Measurements from ENCODE around the gene FTO.

The FTO gene

GRCh38 chr16:53848950-53849349, 145.0 kb downstream of the FTO start:
- Histone ChIP-seq H3K9me3 (ENCODE audit: low read depth, low read length) (no peaks in the 10 kb centered on the region), H3K27ac (no peak overlapping the region), H3K9ac (ENCODE audit: insufficient read length) (no peak overlapping the region), H3K4me3 (no peak overlapping the region), H3K36me3 (ENCODE audit: insufficient read depth, low read length) (no peaks in the 10 kb centered on the region)
- TF ChIP-seq POLR2AphosphoS5 (IDR thresholded peaks at IDR 0.05; ENCODE audit: borderline replicate concordance, low read depth, low read length) (no peak), FOXP2 (optimal IDR thresholded peaks at IDR 0.05; ENCODE audit: control extremely low read depth, extremely low read length, insufficient read depth) (no peak), EZH2 (IDR thresholded peaks at IDR 0.05) (no peak)
- no peak for DNase-seq (ENCODE audit: low read depth, low spot score)

- Histone ChIP-seq H3K9ac (ENCODE audit: insufficient read length) (no peak overlapping the region), H3K27ac (no peak overlapping the region), H3K4me3 (no peak overlapping the region), H3K9me3 (ENCODE audit: low read depth, low read length) (no peaks in the 10 kb centered on the region), H3K36me3 (ENCODE audit: insufficient read depth, low read length) (no peaks in the 10 kb centered on the region)
- TF ChIP-seq FOXP2 (optimal IDR thresholded peaks at IDR 0.05; ENCODE audit: control extremely low read depth, extremely low read length, insufficient read depth), result no peak
- TF ChIP-seq POLR2AphosphoS5 (IDR thresholded peaks at IDR 0.05; ENCODE audit: borderline replicate concordance, low read depth, low read length), result no peak
- no peak for TF ChIP-seq EZH2 (IDR thresholded peaks at IDR 0.05)
- no peak for DNase-seq (ENCODE audit: low read depth, low spot score)
These were observed 145.6 kb downstream of the FTO start for GRCh38 chr16:53849585-53849984.

GRCh38 chr16:53849994-53850393, 146.0 kb downstream of the FTO start:
- H3K4me3 ChIP-seq, result no peak overlapping the region
- no peak overlapping the region for H3K27ac ChIP-seq
- H3K9me3 ChIP-seq (ENCODE audit: low read depth, low read length), result no peaks in the 10 kb centered on the region
- DNase-seq (ENCODE audit: low read depth, low spot score), result no peak
- no peaks in the 10 kb centered on the region for H3K36me3 ChIP-seq (ENCODE audit: insufficient read depth, low read length)
- H3K9ac ChIP-seq (ENCODE audit: insufficient read length), result no peak overlapping the region
- TF ChIP-seq FOXP2 (optimal IDR thresholded peaks at IDR 0.05; ENCODE audit: control extremely low read depth, extremely low read length, insufficient read depth) (no peak), POLR2AphosphoS5 (IDR thresholded peaks at IDR 0.05; ENCODE audit: borderline replicate concordance, low read depth, low read length) (no peak), EZH2 (IDR thresholded peaks at IDR 0.05) (no peak)

- Histone ChIP-seq H3K4me3 (no peak overlapping the region), H3K9me3 (ENCODE audit: low read depth, low read length) (no peaks in the 10 kb centered on the region), H3K27ac (no peak overlapping the region), H3K9ac (ENCODE audit: insufficient read length) (no peak overlapping the region), H3K36me3 (ENCODE audit: insufficient read depth, low read length) (no peaks in the 10 kb centered on the region)
- TF ChIP-seq FOXP2 (optimal IDR thresholded peaks at IDR 0.05; ENCODE audit: control extremely low read depth, extremely low read length, insufficient read depth) (no peak), EZH2 (IDR thresholded peaks at IDR 0.05) (no peak), POLR2AphosphoS5 (IDR thresholded peaks at IDR 0.05; ENCODE audit: borderline replicate concordance, low read depth, low read length) (no peak)
- no peak for DNase-seq (ENCODE audit: low read depth, low spot score)
These were observed 148.7 kb downstream of the FTO start for GRCh38 chr16:53852678-53853077.

- no peak overlapping the region for H3K27ac ChIP-seq
- TF ChIP-seq FOXP2 (optimal IDR thresholded peaks at IDR 0.05; ENCODE audit: control extremely low read depth, extremely low read length, insufficient read depth), result no peak
- TF ChIP-seq EZH2 (IDR thresholded peaks at IDR 0.05), result no peak
- TF ChIP-seq POLR2AphosphoS5 (IDR thresholded peaks at IDR 0.05; ENCODE audit: borderline replicate concordance, low read depth, low read length), result no peak
- H3K36me3 ChIP-seq (ENCODE audit: insufficient read depth, low read length), result no peaks in the 10 kb centered on the region
- H3K4me3 ChIP-seq, result no peak overlapping the region
- H3K9me3 ChIP-seq (ENCODE audit: low read depth, low read length), result no peaks in the 10 kb centered on the region
- H3K9ac ChIP-seq (ENCODE audit: insufficient read length), result no peak overlapping the region
- no peak for DNase-seq (ENCODE audit: low read depth, low spot score)
These were observed 151.1 kb downstream of the FTO start for GRCh38 chr16:53855056-53855455.

- no peaks in the 10 kb centered on the region for H3K9me3 ChIP-seq (ENCODE audit: low read depth, low read length)
- H3K9ac ChIP-seq (ENCODE audit: insufficient read length), result no peak overlapping the region
- no peak for DNase-seq (ENCODE audit: low read depth, low spot score)
- no peaks in the 10 kb centered on the region for H3K36me3 ChIP-seq (ENCODE audit: insufficient read depth, low read length)
- no peak overlapping the region for H3K27ac ChIP-seq
- no peak for TF ChIP-seq POLR2AphosphoS5 (IDR thresholded peaks at IDR 0.05; ENCODE audit: borderline replicate concordance, low read depth, low read length)
- TF ChIP-seq EZH2 (IDR thresholded peaks at IDR 0.05), result no peak
- TF ChIP-seq FOXP2 (optimal IDR thresholded peaks at IDR 0.05; ENCODE audit: control extremely low read depth, extremely low read length, insufficient read depth), result no peak
- no peak overlapping the region for H3K4me3 ChIP-seq
These were observed 151.6 kb downstream of the FTO start for GRCh38 chr16:53855511-53855910.

GRCh38 chr16:53859995-53860540, 156.1 kb downstream of the FTO start:
- no peak overlapping the region for H3K9ac ChIP-seq (ENCODE audit: insufficient read length)
- no peaks in the 10 kb centered on the region for H3K36me3 ChIP-seq (ENCODE audit: insufficient read depth, low read length)
- no peak overlapping the region for H3K27ac ChIP-seq
- TF ChIP-seq POLR2AphosphoS5 (IDR thresholded peaks at IDR 0.05; ENCODE audit: borderline replicate concordance, low read depth, low read length) (no peak), EZH2 (IDR thresholded peaks at IDR 0.05) (no peak), FOXP2 (optimal IDR thresholded peaks at IDR 0.05; ENCODE audit: control extremely low read depth, extremely low read length, insufficient read depth) (no peak)
- H3K4me3 ChIP-seq, result no peak overlapping the region
- H3K9me3 ChIP-seq (ENCODE audit: low read depth, low read length), result no peaks in the 10 kb centered on the region
- DNase-seq (ENCODE audit: low read depth, low spot score), result no peak

- DNase-seq (ENCODE audit: low read depth, low spot score), result no peak
- Histone ChIP-seq H3K9me3 (ENCODE audit: low read depth, low read length) (no peaks in the 10 kb centered on the region), H3K4me3 (no peak overlapping the region), H3K9ac (ENCODE audit: insufficient read length) (no peak overlapping the region), H3K36me3 (ENCODE audit: insufficient read depth, low read length) (no peaks in the 10 kb centered on the region), H3K27ac (no peak overlapping the region)
- TF ChIP-seq FOXP2 (optimal IDR thresholded peaks at IDR 0.05; ENCODE audit: control extremely low read depth, extremely low read length, insufficient read depth) (no peak), EZH2 (IDR thresholded peaks at IDR 0.05) (no peak), POLR2AphosphoS5 (IDR thresholded peaks at IDR 0.05; ENCODE audit: borderline replicate concordance, low read depth, low read length) (no peak)
These were observed 159.9 kb downstream of the FTO start for GRCh38 chr16:53863861-53864260.

Measured in SK-N-MC (cell line).